ENCODE measurements around the gene SPON1.
"Not testable (repeated sequence)": the region's sequence is repeated elsewhere in the genome, so short reads cannot be mapped to it uniquely, and the experiment has no call there.

DNA sequence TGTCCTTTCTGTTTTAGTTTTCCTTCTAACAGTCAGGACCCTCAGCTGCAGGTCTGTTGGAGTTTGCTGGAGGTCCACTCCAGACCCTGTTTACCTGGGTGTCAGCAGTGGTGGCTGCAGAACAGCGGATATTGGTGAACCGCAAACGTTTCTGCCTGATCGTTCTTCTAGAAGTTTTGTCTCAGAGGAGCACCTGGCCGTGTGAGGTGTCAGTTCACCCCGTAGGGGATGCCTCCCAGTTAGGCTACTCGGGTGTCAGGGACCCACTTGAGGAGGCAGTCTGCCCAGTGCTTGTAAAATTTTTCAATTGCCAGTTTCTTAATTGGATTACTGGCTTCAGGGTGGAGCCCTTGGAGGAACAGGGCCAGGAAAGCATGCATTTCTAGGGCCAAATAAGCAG is 211.2 kb downstream of the SPON1 start:
- TF ChIP-seq MYC (IDR thresholded peaks at IDR 0.05; ENCODE audit: borderline replicate concordance, low read length); MAFK (IDR thresholded peaks at IDR 0.05; ENCODE audit: partially characterized antibody); RAD21 (conservative IDR thresholded peaks at IDR 0.05 in 1 of 2, IDR thresholded peaks at IDR 0.05 in 1 of 2); BHLHE40 (IDR thresholded peaks at IDR 0.05; ENCODE audit: low read depth, low read length); SREBF2 (IDR thresholded peaks at IDR 0.05); RCOR1 (IDR thresholded peaks at IDR 0.05; ENCODE audit: low read depth, low read length); CHD2 (IDR thresholded peaks at IDR 0.05; ENCODE audit: low read length, partially characterized antibody): not testable (repeated sequence)
- TF ChIP-seq, protein P1, sequence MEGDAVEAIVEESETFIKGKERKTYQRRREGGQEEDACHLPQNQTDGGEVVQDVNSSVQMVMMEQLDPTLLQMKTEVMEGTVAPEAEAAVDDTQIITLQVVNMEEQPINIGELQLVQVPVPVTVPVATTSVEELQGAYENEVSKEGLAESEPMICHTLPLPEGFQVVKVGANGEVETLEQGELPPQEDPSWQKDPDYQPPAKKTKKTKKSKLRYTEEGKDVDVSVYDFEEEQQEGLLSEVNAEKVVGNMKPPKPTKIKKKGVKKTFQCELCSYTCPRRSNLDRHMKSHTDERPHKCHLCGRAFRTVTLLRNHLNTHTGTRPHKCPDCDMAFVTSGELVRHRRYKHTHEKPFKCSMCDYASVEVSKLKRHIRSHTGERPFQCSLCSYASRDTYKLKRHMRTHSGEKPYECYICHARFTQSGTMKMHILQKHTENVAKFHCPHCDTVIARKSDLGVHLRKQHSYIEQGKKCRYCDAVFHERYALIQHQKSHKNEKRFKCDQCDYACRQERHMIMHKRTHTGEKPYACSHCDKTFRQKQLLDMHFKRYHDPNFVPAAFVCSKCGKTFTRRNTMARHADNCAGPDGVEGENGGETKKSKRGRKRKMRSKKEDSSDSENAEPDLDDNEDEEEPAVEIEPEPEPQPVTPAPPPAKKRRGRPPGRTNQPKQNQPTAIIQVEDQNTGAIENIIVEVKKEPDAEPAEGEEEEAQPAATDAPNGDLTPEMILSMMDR (IDR thresholded peaks at IDR 0.05) = not testable (repeated sequence)

Measured in A549 (cell line).